ENCODE data around the gene SLC7A9. TPM values are rescaled to one million over a fixed set of nuclear protein-coding genes. Genes with fewer than 3 reads are reported as not detected.

Gene SLC7A9
- total and polyA plus RNA-seq, 10 of the 15 experiments (the other 5 are each of a cell fraction or from before 2014, with no cell fraction given) = 0.13 to 0.17 TPM; not detected in 8

DNA sequence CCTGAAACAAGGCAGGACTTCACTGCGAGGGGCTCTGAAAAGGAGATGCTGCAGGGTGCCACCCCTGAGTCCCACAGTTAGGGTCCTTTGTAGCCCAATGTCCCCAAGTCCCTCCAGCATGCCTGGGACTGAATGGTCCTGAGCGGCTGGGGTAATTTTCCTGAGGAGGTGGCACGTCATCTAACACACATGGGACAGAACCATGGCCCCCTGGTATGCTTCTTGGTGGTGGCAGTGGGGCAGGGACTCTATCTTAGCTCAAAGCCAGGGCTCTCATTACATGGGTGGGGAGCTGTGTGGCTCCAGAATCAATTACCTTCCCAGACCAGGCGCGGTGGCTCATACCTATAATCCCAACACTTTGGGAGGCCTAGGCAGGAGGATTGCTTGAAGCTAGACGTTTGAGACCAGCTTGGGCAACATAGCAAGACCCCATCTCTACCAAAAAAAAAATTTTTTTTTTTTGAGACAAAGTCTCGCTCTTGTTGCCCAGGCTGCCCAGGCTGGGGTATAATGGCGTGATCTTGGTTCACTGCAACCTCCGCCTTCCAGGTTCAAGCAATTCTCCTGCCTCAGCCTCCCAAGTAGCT, 7.9 kb upstream of the SLC7A9 start:
- Histone ChIP-seq H3K79me2 (ENCODE audit: control insufficient read depth, insufficient read depth, low read length) (no peaks in the 10 kb centered on the region), H3K36me3 (ENCODE audit: control insufficient read depth in 2 of 2, insufficient read depth in 2 of 2, low read length in 1 of 2) (no peaks in the 10 kb centered on the region), H3K27ac (ENCODE audit: control insufficient read depth, insufficient read depth) (no peak overlapping the region), H3K9ac (ENCODE audit: control insufficient read depth, insufficient read depth, low read length) (no peak overlapping the region), H3K9me3 (replicated peaks; ENCODE audit: control insufficient read depth, insufficient read depth, low read length) (no peaks in the 10 kb centered on the region), H2AFZ (ENCODE audit: control insufficient read depth, low read depth, low read length) (no peak overlapping the region), H3K4me3 (no peak overlapping the region), H4K20me1 (ENCODE audit: control insufficient read depth, insufficient read depth) (no peaks in the 10 kb centered on the region), H3K4me2 (ENCODE audit: control insufficient read depth, insufficient read depth) (no peak overlapping the region), H3K27me3 (replicated peaks in 1 of 2; ENCODE audit: control insufficient read depth in 2 of 2, insufficient read depth in 2 of 2, low read length in 1 of 2) (no peaks in the 10 kb centered on the region), H3K4me1 (ENCODE audit: control insufficient read depth, insufficient read depth, low read length) (no peaks in the 10 kb centered on the region)
- RAD21 ChIA-PET (ENCODE audit: unreplicated experiment) = no interaction called here
- intact Hi-C loops (cut with micrococcal nuclease; ENCODE audit: unreplicated experiment) = no loop called here
- ATAC-seq (no peak), DNase-seq (ENCODE audit: low read depth, low spot score) (no peak), FAIRE-seq (no peak)
- no TSS peak for BruUV-seq (replicated peaks)
- in situ Hi-C loops (cut with MboI) = no loop called here
- CTCF ChIA-PET = no interaction called here
- POLR2A ChIA-PET = no interaction called here
- TF ChIP-seq KLF5 (IDR thresholded peaks at IDR 0.05; ENCODE audit: partially characterized antibody) (no peak), SRF (IDR thresholded peaks at IDR 0.05; ENCODE audit: low read depth in 2 of 2, low read length in 2 of 2) (no peak), KDM1A (IDR thresholded peaks at IDR 0.05; ENCODE audit: borderline replicate concordance) (no peak), SREBF2 (IDR thresholded peaks at IDR 0.05; ENCODE audit: low read length) (no peak), STAT3 (IDR thresholded peaks at IDR 0.05; ENCODE audit: low read depth, low read length) (no peak), SIX5 (IDR thresholded peaks at IDR 0.05; ENCODE audit: low read depth, low read length, severe bottlenecking) (no peak), GATAD2B (conservative IDR thresholded peaks at IDR 0.05; ENCODE audit: low read depth) (no peak)
- TF ChIP-seq, protein P1, sequence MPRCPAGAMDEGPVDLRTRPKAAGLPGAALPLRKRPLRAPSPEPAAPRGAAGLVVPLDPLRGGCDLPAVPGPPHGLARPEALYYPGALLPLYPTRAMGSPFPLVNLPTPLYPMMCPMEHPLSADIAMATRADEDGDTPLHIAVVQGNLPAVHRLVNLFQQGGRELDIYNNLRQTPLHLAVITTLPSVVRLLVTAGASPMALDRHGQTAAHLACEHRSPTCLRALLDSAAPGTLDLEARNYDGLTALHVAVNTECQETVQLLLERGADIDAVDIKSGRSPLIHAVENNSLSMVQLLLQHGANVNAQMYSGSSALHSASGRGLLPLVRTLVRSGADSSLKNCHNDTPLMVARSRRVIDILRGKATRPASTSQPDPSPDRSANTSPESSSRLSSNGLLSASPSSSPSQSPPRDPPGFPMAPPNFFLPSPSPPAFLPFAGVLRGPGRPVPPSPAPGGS (IDR thresholded peaks at IDR 0.05; ENCODE audit: borderline replicate concordance, insufficient read depth, low read depth, low read length, poor library complexity, severe bottlenecking) = no peak
- 66% methylated on average over 9 of the region's 9 CpGs for WGBS (ENCODE audit: insufficient coverage, insufficient replicate concordance, low lambda C conversion rate, missing lambda C conversion rate)
- SMC1A ChIA-PET (ENCODE audit: uncharacterized antibody, unreplicated experiment) = no interaction called here
